GM18520 (cell line): ENCODE results near the gene MEAF6.

Experiments used
- ATAC-seq: cut with Tn5 transposase; IDR thresholded peaks from one replicate; pipeline ENCODE4 v1.9.1; 2021; ENCODE audit not compliant: unreplicated experiment

Gene MEAF6

GRCh38 chr1:37474697-37475379 is 39.7 kb downstream of the MEAF6 start:
- no peak for ATAC-seq

GRCh38 chr1:37474046-37474696 is 40.4 kb downstream of the MEAF6 start, which contains the start of gene ZC3H12A:
ZC3H12A (plus strand) TSS chr1:37474580; CDS start chr1:37475497, 917 bp downstream.
- peak; percentile 39 for ATAC-seq

- no peak for ATAC-seq
These were observed 41.0 kb downstream of the MEAF6 start for GRCh38 chr1:37473431-37474045.

- no peak for ATAC-seq
These were observed 41.6 kb downstream of the MEAF6 start for GRCh38 chr1:37472994-37473393.

GRCh38 chr1:37472281-37472680 is 42.3 kb downstream of the MEAF6 start:
- no peak for ATAC-seq

- no peak for ATAC-seq
These were observed 43.0 kb downstream of the MEAF6 start for GRCh38 chr1:37471345-37472231.

- no peak for ATAC-seq
These were observed 45.2 kb downstream of the MEAF6 start for GRCh38 chr1:37469386-37469785.

- ATAC-seq: no peak
These were observed 46.5 kb downstream of the MEAF6 start for GRCh38 chr1:37468037-37468436.

- no peak for ATAC-seq
These were observed 48.7 kb downstream of the MEAF6 start for GRCh38 chr1:37465593-37466517.

GRCh38 chr1:37464443-37464842 is 50.1 kb downstream of the MEAF6 start:
- no peak for ATAC-seq

GRCh38 chr1:37461698-37462436 is 52.7 kb downstream of the MEAF6 start:
- ATAC-seq: no peak

GRCh38 chr1:37458551-37458950 is 56.0 kb downstream of the MEAF6 start:
- ATAC-seq: no peak

- no peak for ATAC-seq
These were observed 58.0 kb downstream of the MEAF6 start for GRCh38 chr1:37456614-37457013.

GRCh38 chr1:37455516-37455915 is 59.0 kb downstream of the MEAF6 start:
- ATAC-seq: no peak

- no peak for ATAC-seq
These were observed 60.9 kb downstream of the MEAF6 start for GRCh38 chr1:37453647-37454046.

GRCh38 chr1:37452416-37452815 is 62.1 kb downstream of the MEAF6 start:
- no peak for ATAC-seq

GRCh38 chr1:37449936-37450335 is 64.6 kb downstream of the MEAF6 start:
- ATAC-seq: no peak

GRCh38 chr1:37448691-37449417 is 65.7 kb downstream of the MEAF6 start:
- ATAC-seq: no peak

GRCh38 chr1:37448185-37448584 is 66.4 kb downstream of the MEAF6 start:
- ATAC-seq: no peak
